DOHH2 (cell line): ENCODE measurements around the gene SIRT1.
"Not testable (repeated sequence)": the region's sequence is repeated elsewhere in the genome, so short reads cannot be mapped to it uniquely, and the experiment has no call there.

Source experiments
- H3F3A ChIP-seq: fragments of 200-600 bp; sonication (generic), shearing (Covaris generic); 2 replicates; pipeline ENCODE4 v1.6.0; 2016; ENCODE audit warnings: antibody characterized with exemption, mild to moderate bottlenecking; ENCODE audit not compliant: control insufficient read depth, insufficient read depth
- H3K27ac ChIP-seq: fragments of 200-600 bp; sonication (generic); 2 replicates; pipeline ENCODE4 v1.5.1; 2014; ENCODE audit warnings: low read depth, mild to moderate bottlenecking, low read length, moderate library complexity
- H3K27me3 ChIP-seq: fragments of 200-600 bp; sonication (generic); 2 replicates; pipeline ENCODE4 v1.6.1; 2014; ENCODE audit warnings: mild to moderate bottlenecking, low read length, mixed read lengths; ENCODE audit not compliant: control insufficient read depth
- H3K36me3 ChIP-seq: fragments of 200-600 bp; sonication (generic); 2 replicates; pipeline ENCODE4 v1.6.1; 2014; ENCODE audit warnings: mild to moderate bottlenecking, low read length, moderate library complexity, mixed read lengths; ENCODE audit not compliant: control insufficient read depth
- H3K4me1 ChIP-seq: fragments of 200-600 bp; sonication (generic); 2 replicates; pipeline ENCODE4 v1.6.1; 2014; ENCODE audit warnings: mild to moderate bottlenecking, low read length, mixed read lengths; ENCODE audit not compliant: control insufficient read depth
- H3K4me2 ChIP-seq: fragments of 200-600 bp; sonication (generic); 2 replicates; pipeline ENCODE4 v1.6.0; 2014; ENCODE audit warnings: mild to moderate bottlenecking, low read length, moderate library complexity
- H3K4me3 ChIP-seq: fragments of 200-600 bp; sonication (generic); 2 replicates; pipeline ENCODE4 v1.5.1; 2014; ENCODE audit warnings: mild to moderate bottlenecking, low read length, mixed read lengths
- H3K79me2 ChIP-seq: fragments of 200-600 bp; sonication (generic); 2 replicates; pipeline ENCODE4 v1.6.1; 2014; ENCODE audit warnings: mild to moderate bottlenecking, low read length, mixed read lengths; ENCODE audit not compliant: control insufficient read depth
- H3K9me2 ChIP-seq: fragments of 200-600 bp; sonication (generic); replicated peaks from 2 replicates; pipeline ENCODE4 v1.6.1; 2014; ENCODE audit warnings: mild to moderate bottlenecking, low read length, mixed read lengths; ENCODE audit not compliant: control insufficient read depth
- H3K9me3 ChIP-seq: fragments of 200-600 bp; sonication (generic); 2 replicates; pipeline ENCODE4 v1.6.1; 2014; ENCODE audit warnings: antibody characterized with exemption, low read length, mixed read lengths; ENCODE audit not compliant: control insufficient read depth, insufficient read depth
- H4K20me1 ChIP-seq: fragments of 200-600 bp; sonication (generic); 2 replicates; pipeline ENCODE4 v1.6.0; 2014; ENCODE audit warnings: low read depth, mild to moderate bottlenecking, antibody characterized with exemption, low read length, moderate library complexity; ENCODE audit not compliant: control insufficient read depth, insufficient read depth
- CTCF ChIP-seq: fragments of 200-600 bp; sonication (generic); IDR thresholded peaks from one replicate; pipeline ENCODE4 v1.5.1; 2014; ENCODE audit warnings: antibody characterized with exemption, mild to moderate bottlenecking, low read depth, low read length; ENCODE audit not compliant: poor library complexity, severe bottlenecking
- EZH2phosphoT487 ChIP-seq: fragments of 200-600 bp; sonication (generic); IDR thresholded peaks from 2 replicates; pipeline ENCODE4 v1.6.1; 2017; ENCODE audit warnings: borderline replicate concordance, mild to moderate bottlenecking, antibody characterized with exemption, low read length, moderate library complexity, mixed read lengths

Gene SIRT1

GRCh38 chr10:67959839-67960476 is 75.5 kb downstream of the SIRT1 start:
- H3K4me1 ChIP-seq = no peaks in the 10 kb centered on the region
- H3K36me3 ChIP-seq = no peaks in the 10 kb centered on the region; the same call in 1 of the 2 replicates
- H3K4me2 ChIP-seq = no peak overlapping the region
- no peak overlapping the region for H3K27ac ChIP-seq
- H3K9me2 ChIP-seq = no peaks in the 10 kb centered on the region
- no peaks in the 10 kb centered on the region for H4K20me1 ChIP-seq
- no peaks in the 10 kb centered on the region for H3F3A ChIP-seq
- H3K79me2 ChIP-seq = no peaks in the 10 kb centered on the region
- no peaks in the 10 kb centered on the region for H3K9me3 ChIP-seq
- no peak for TF ChIP-seq EZH2phosphoT487
- no peak for TF ChIP-seq CTCF
- no peak overlapping the region for H3K4me3 ChIP-seq
- no peaks in the 10 kb centered on the region for H3K27me3 ChIP-seq

- no peaks in the 10 kb centered on the region for H3K4me1 ChIP-seq
- no peaks in the 10 kb centered on the region for H3K9me2 ChIP-seq
- no peak for TF ChIP-seq CTCF
- no peak for TF ChIP-seq EZH2phosphoT487
- no peak overlapping the region for H3K27ac ChIP-seq
- H4K20me1 ChIP-seq = no peaks in the 10 kb centered on the region
- H3K36me3 ChIP-seq = peaks cover 25% of the 10 kb centered on the region
- no peaks in the 10 kb centered on the region for H3K27me3 ChIP-seq
- no peak overlapping the region for H3K4me2 ChIP-seq
- H3K4me3 ChIP-seq = no peak overlapping the region
- no peaks in the 10 kb centered on the region for H3F3A ChIP-seq
- no peaks in the 10 kb centered on the region for H3K9me3 ChIP-seq
- H3K79me2 ChIP-seq = no peaks in the 10 kb centered on the region
These were observed 81.0 kb downstream of the SIRT1 start for GRCh38 chr10:67965456-67965855.

GRCh38 chr10:67966035-67966434 is 81.6 kb downstream of the SIRT1 start:
- H3K4me3 ChIP-seq, H3K4me1 ChIP-seq, H4K20me1 ChIP-seq, H3K79me2 ChIP-seq, H3K27ac ChIP-seq, H3K4me2 ChIP-seq, H3K9me2 ChIP-seq, H3K9me3 ChIP-seq, H3K27me3 ChIP-seq, H3F3A ChIP-seq: not testable (repeated sequence)
- peaks cover 29% of the 10 kb centered on the region for H3K36me3 ChIP-seq
